DOHH2 (cell line): ENCODE results near the gene TXNIP.

ENCODE experiments used
- EZH2phosphoT487 ChIP-seq: fragments of 200-600 bp; sonication (generic); IDR thresholded peaks from 2 replicates; pipeline ENCODE4 v1.6.1; 2017; ENCODE audit warnings: borderline replicate concordance, mild to moderate bottlenecking, antibody characterized with exemption, low read length, moderate library complexity, mixed read lengths
- TF ChIP-seq, protein P1 (sequence below): fragments of 200-600 bp; sonication (generic); IDR thresholded peaks from one replicate; pipeline ENCODE4 v1.5.1; 2014; ENCODE audit warnings: antibody characterized with exemption, mild to moderate bottlenecking, low read depth, low read length; ENCODE audit not compliant: poor library complexity, severe bottlenecking

DNA sequence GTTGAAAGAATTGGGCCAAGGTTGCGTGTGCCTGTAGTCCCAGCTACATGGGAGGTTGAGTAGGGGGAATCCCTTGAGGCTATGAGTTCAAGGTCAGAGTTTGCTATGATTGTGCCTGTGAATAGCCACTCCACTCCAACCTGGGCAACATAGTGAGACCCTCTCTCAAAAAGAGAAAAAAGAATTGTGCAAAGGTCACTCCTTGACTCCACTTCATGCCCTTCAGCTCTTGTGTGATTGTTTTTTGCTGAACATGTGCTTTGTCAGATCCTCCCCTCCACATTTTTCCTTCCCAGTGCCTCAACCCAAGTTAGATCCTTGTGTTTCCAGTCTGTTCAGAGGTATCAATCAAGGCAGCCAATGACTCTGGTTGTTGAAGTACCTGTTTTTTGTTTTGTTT is 8.5 kb downstream of the TXNIP start:
- TF ChIP-seq, protein P1, sequence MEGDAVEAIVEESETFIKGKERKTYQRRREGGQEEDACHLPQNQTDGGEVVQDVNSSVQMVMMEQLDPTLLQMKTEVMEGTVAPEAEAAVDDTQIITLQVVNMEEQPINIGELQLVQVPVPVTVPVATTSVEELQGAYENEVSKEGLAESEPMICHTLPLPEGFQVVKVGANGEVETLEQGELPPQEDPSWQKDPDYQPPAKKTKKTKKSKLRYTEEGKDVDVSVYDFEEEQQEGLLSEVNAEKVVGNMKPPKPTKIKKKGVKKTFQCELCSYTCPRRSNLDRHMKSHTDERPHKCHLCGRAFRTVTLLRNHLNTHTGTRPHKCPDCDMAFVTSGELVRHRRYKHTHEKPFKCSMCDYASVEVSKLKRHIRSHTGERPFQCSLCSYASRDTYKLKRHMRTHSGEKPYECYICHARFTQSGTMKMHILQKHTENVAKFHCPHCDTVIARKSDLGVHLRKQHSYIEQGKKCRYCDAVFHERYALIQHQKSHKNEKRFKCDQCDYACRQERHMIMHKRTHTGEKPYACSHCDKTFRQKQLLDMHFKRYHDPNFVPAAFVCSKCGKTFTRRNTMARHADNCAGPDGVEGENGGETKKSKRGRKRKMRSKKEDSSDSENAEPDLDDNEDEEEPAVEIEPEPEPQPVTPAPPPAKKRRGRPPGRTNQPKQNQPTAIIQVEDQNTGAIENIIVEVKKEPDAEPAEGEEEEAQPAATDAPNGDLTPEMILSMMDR, result no peak
- no peak for TF ChIP-seq EZH2phosphoT487
